Activated CD8-positive, alpha-beta memory T cell treated with anti-CD3 and anti-CD28 coated beads for 24 hours (primary cell): ENCODE data around the gene PPIL6.
"Not testable (repeated sequence)": the region's sequence is repeated elsewhere in the genome, so short reads cannot be mapped to it uniquely, and the experiment has no call there.

ENCODE experiments used
- DNase-seq: peaks from one replicate; pipeline ENCODE4 v3.0.0-alpha.2; 2020

PPIL6 gene

GRCh38 chr6:109393886-109394281 is 46.5 kb downstream of the PPIL6 start:
- no peak for DNase-seq

DNA sequence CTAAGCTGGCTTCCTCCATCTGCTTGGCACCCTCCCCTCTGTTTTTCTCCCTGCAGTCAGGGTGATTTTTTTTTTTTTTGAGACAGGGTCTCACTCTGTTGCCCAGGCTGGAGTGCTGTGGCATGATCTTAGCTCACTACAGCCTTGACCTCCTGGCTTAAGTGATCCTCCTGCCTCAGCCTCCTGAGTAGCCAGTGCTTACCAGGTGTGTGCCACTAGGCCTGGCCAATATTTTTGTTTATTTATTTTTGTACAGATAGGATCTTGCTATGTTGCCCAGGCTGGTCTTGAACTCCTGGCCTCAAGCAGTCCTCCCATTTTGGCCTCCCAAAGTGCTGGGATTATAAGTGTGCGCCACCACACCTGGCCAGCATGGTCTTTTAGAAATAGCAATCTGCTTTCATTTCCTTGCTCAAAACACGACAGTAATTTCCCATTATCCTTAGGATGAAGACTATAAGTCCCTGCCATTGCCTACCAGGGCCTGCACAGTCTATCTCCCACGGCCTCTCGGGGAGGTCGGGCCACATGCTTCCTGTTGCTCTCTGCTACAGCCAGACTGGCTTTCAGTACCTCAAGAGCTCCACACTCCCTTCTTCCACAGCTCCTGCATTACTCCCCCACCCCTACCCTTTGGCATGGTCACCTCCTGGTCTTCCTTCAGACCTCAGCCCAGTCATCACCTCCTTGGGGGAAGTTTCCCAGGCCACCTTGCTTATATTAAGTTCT is 47.1 kb downstream of the PPIL6 start:
- DNase-seq = no peak

- DNase-seq = no peak
These were observed 50.7 kb downstream of the PPIL6 start for GRCh38 chr6:109389650-109390274.

DNA sequence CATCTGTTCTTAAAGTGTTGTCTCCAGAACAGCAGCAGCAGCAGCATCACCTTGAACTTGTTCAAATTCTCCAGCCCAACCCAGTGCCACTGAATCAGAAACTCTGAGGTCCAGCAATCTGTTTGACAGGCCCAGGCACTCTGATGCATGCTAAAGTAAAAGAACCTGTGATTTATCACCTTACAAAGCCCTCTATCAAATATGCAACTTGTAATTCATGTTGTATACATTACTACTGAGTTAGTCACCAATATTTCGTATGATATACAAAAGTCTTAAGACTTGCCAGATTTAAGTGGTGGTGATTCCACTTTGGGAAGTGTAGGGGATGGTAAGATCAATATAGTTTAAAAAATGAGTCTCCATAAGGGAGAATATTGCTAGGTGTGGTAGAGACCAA is 52.2 kb downstream of the PPIL6 start:
- DNase-seq = no peak

DNA sequence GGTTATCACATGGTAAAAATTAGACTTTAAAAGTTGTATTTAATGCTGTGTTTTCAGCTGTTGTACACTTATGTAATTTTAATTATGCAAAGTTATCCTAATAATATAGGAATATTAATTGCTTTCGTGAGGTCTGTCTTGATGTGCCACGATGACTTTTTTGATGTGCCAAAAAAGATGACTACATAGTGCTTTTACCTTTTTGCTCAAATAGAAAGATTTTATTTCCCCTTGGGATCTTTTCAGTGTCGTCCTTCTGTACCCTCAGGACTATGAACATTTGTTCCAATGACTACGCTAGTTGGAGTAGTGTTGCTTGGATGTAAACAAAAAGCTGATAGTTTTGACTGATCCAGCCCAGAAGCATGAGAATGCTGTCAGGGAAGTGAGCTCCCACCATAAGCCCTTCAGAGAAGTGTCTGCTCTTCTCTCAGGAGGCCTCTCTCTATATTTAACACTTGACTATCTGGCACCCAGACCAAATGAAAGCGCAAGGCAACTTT is 56.9 kb downstream of the PPIL6 start:
- no peak for DNase-seq

- DNase-seq = peak; percentile 97
These were observed 57.6 kb downstream of the PPIL6 start for GRCh38 chr6:109382576-109383437.

DNA sequence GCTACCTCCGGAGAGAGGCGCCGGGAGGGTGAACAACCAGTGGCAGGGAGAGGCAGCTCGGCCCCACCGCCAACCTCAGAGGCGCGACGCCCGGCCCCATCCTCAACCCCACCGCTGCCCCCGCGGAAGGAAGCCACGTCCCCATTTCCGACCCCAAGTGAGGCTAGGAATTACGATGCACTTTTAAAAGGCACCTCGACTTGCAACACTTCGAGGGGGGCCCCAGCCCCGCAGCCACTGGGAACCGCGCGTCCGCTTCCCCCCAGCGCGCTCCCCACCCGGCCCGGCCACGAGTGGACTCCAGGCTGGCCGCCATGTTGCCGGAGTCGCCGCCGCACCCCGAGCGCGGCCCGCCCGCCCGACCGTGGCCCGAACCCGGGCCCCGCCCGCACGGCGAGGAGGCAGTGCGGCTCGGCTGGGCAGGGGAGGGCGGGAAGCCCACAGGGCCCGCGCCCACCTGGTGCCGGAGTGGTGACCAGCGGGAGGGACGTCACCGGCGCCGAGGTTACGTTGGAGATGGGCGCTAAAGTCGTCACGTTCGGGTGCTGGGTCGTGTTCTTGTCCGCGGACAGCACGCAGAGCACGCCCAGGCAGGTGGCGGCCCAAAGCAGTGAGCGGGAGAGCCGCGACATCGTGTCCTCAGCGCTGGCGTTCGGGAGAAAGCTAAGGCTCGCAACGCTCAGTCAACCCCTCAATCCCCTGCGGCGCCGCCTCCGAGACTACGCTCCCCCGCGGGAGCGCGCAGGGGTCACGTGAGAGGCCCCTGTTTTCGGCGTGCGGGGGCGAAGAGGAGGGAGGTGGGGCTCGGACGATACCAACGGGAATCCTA is 58.5 kb downstream of the PPIL6 start, which contains the start of gene CD164:
Gene CD164, minus strand, starts transcription at position 721 of the 829 bp plus-strand sequence. Its CDS starts 89 bp downstream, at position 632.
- peak; percentile 91 for DNase-seq

- no peak for DNase-seq
These were observed 59.2 kb downstream of the PPIL6 start for GRCh38 chr6:109381061-109381746.

DNA sequence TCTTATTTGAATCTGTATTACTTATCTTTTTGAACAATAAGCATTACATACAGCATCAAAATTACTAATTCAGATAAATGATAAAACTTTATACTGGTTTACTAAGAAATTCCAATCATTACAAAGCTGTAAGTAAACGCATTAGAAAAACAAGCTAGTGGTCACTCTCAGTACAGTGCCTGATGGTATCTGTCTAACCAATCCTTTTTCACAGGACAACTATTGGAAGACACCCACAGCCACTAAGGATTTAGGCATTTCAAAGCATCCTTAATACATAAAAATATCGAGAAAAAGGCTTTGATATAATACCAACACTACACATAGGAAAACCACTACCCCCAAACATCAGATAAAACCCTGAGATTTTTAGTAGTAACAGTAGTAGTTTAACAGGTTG is 60.7 kb downstream of the PPIL6 start:
- DNase-seq = no peak

GRCh38 chr6:109377717-109378116 is 62.7 kb downstream of the PPIL6 start:
- no peak for DNase-seq

- DNase-seq = no peak
These were observed 66.0 kb downstream of the PPIL6 start for GRCh38 chr6:109374326-109374892.

DNA sequence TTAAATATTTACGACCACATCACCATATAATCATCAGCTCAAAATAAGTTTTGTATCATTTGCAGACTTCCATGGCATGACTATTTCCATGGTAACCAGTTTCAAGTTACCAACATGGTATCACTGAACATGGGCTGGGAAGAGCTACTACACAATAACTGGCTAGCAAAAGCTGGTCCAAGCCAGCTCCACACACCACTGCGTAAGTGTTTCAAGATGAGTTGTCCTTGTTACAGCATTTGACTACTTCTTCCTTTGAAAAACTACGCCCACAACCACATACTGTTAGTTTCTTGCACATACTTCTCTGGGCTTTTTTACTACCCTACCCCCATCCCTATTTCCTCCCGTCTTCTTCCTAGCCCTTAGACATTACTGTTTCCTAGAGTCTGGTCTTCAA is 66.7 kb downstream of the PPIL6 start:
- no peak for DNase-seq

DNA sequence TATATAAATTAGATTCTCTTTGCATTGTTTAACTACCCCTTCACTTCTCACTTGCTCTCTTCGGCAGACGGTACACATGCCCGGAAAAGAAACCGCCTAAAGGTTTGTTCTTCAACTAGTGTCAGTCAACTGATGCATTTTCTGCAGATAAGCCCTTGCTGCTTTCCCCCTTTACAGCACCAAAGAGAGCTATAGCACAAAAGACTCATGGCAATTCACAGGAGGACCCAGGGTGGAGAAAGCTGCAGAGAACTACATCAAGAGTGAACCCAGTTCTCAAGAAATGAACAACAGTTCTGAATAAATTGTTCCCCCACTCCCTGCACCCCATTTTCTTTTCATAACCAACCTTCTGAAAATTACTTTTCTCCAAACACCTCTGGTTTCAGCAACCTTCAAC is 67.1 kb downstream of the PPIL6 start:
- no peak for DNase-seq

GRCh38 chr6:109372130-109372529 is 68.3 kb downstream of the PPIL6 start:
- no peak for DNase-seq

DNA sequence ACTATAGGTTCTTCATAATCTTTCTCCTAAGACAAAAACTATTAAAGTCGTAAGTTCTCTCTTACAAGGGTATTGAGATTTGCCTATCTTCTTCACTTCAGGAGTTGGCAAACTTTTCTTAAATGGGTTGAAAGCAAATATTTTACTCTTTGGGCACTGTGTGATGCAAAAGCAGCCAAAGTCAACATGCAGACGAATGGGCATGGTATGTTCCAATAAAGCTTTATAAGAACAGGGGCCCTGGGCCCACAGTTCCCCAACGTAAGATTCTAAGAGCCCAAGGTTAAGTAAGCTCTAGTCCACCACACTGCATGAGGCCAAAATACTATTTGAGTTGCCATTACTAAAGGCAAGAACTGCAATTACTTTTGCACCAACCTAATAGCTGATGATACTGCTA is 69.6 kb downstream of the PPIL6 start:
- no peak for DNase-seq

- no peak for DNase-seq
These were observed 70.1 kb downstream of the PPIL6 start for GRCh38 chr6:109370336-109370735.

- DNase-seq = no peak
These were observed 70.7 kb downstream of the PPIL6 start for GRCh38 chr6:109369728-109370127.

DNA sequence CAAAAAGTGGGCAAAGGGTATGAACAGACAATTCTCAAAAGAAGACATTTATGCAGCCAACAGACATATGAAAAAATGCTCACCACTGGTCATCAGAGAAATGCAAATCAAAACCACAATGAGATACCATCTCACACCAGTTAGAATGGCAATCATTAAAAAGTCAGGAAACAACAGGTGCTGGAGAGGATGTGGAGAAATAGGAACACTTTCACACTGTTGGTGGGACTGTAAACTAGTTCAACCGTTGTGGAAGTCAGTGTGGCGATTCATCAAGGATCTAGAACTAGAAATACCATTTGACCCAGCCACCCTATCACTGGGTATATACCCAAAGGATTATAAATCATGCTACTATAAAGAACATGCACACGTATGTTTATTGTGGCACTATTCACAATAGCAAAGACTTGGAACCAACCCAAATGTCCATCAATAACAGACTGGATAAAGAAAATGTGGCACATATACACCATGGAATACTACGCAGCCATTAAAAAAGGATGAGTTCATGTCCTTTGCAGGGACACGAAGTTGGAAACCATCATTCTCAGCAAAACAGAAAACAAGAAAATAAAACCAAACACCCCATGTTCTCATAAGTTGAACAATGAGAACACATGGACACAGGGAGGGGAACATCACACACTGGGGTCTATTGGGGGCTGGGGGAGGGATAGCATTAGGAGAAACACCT is 75.9 kb downstream of the PPIL6 start:
- not testable (repeated sequence) for DNase-seq

GRCh38 chr6:109363753-109364152 is 76.7 kb downstream of the PPIL6 start:
- DNase-seq = no peak

GRCh38 chr6:109362102-109362884 is 78.1 kb downstream of the PPIL6 start:
- no peak for DNase-seq
